Endothelial cell of umbilical vein (primary cell): Measurements from ENCODE around the gene SLC25A15. TPM values are rescaled to one million over a fixed set of nuclear protein-coding genes. Genes with fewer than 3 reads are reported as not detected.

ENCODE experiments used
- BruUV-seq: library from RNA; stranded (reverse); fragments of 400-500 nt; replicated peaks from 2 replicates; lab custom pipeline; 2021; lab: Mats Ljungman, UMichigan
- CTCF ChIA-PET: fragments of 300-600, 350-600 bp; sonication (Branson Sonifier 250); formaldehyde crosslinking; loops from one replicate; lab custom pipeline; 2021; ENCODE audit warnings: antibody characterized with exemption, inconsistent platforms; lab: Charles Lee
- POLR2A ChIA-PET: fragments of 300-600, 350-600 bp; sonication (Branson Sonifier 250); formaldehyde crosslinking; loops from one replicate; lab custom pipeline; 2021; ENCODE audit warnings: antibody characterized with exemption, inconsistent platforms; lab: Charles Lee
- DNase-seq: peaks from one replicate; pipeline ENCODE4 v3.0.0-alpha.2; 2011; ENCODE audit warnings: low read depth, low spot score
- FAIRE-seq: peaks from 2 replicates; lab custom pipeline; 2011; peaks lifted over from hg19 to GRCh38; lab: Jason Lieb, UNC
- H2AFZ ChIP-seq: 2 replicates; pipeline ENCODE4 v1.6.0; 2012; ENCODE audit warnings: low read depth, low read length, control low read depth, inconsistent platforms
- H3K27ac ChIP-seq: 2 replicates; pipeline ENCODE4 v1.5.1; 2011; ENCODE audit warnings: low read depth, mild to moderate bottlenecking, control low read depth, low read length, moderate library complexity; ENCODE audit not compliant: insufficient read depth
- H3K27me3 ChIP-seq, 2 experiments: 2 replicates each; pipeline versions ENCODE4 v1.6.0 to v1.6.1; 2011; ENCODE audit warnings: low read length in 2 of 2, mixed read lengths in 1 of 2; ENCODE audit not compliant: control insufficient read depth in 2 of 2, insufficient read depth in 2 of 2
- H3K36me3 ChIP-seq, 2 experiments: 2 replicates in 1 of 2; 3 replicates in 1 of 2; pipeline ENCODE4 v1.5.1; 2011; ENCODE audit warnings: low read length in 2 of 2, mild to moderate bottlenecking in 1 of 2, moderate library complexity in 1 of 2; ENCODE audit not compliant: control insufficient read depth in 2 of 2, insufficient read depth in 2 of 2; ENCODE audit errors: extremely low read depth in 1 of 2
- H3K4me1 ChIP-seq: 3 replicates; pipeline ENCODE4 v1.5.1; 2011; ENCODE audit warnings: mild to moderate bottlenecking, low read length; ENCODE audit not compliant: control insufficient read depth, insufficient read depth; ENCODE audit errors: extremely low read depth
- H3K4me2 ChIP-seq: 2 replicates; pipeline ENCODE4 v1.6.1; 2011; ENCODE audit warnings: low read length, control low read depth, mixed read lengths; ENCODE audit not compliant: insufficient read depth
- H3K4me3 ChIP-seq, 3 experiments: fragments of 200-600 bp in 1 of 3; sonication (generic), shearing (Covaris generic) in 1 of 3; replicated peaks in 1 of 3; 2 replicates each; pipeline ENCODE4 v1.5.1; 2011 to 2016; ENCODE audit warnings: control low read depth in 3 of 3, low read length in 3 of 3, mild to moderate bottlenecking in 2 of 3, inconsistent platforms in 1 of 3, low read depth in 1 of 3, moderate library complexity in 1 of 3; ENCODE audit not compliant: insufficient read depth in 1 of 3
- H3K79me2 ChIP-seq: 2 replicates; pipeline ENCODE4 v1.6.0; 2012; ENCODE audit warnings: low read length, inconsistent platforms; ENCODE audit not compliant: control insufficient read depth, insufficient read depth
- H3K9ac ChIP-seq: replicated peaks from 2 replicates; pipeline ENCODE3; 2011; ENCODE audit warnings: low read length, control low read depth; ENCODE audit not compliant: insufficient read depth; ENCODE audit errors: extremely low read depth
- H3K9me1 ChIP-seq: replicated peaks from 3 replicates; pipeline ENCODE4 v1.6.0; 2011; ENCODE audit warnings: mild to moderate bottlenecking, low read length; ENCODE audit not compliant: control insufficient read depth, insufficient read depth; ENCODE audit errors: extremely low read depth
- H3K9me3 ChIP-seq: replicated peaks from 2 replicates; pipeline ENCODE4 v1.5.1; 2012; ENCODE audit warnings: low read length, inconsistent platforms; ENCODE audit not compliant: control insufficient read depth, insufficient read depth
- H4K20me1 ChIP-seq: replicated peaks from 2 replicates; pipeline ENCODE3; 2011; ENCODE audit warnings: mild to moderate bottlenecking, low read length; ENCODE audit not compliant: control insufficient read depth, insufficient read depth; ENCODE audit errors: extremely low read depth
- EZH2 ChIP-seq: IDR thresholded peaks from 2 replicates; pipeline ENCODE4 v1.6.1; 2012; ENCODE audit warnings: borderline replicate concordance, low read depth, mild to moderate bottlenecking, moderate library complexity, low read length, inconsistent platforms; ENCODE audit not compliant: severe bottlenecking
- FOS ChIP-seq: IDR thresholded peaks from 2 replicates; pipeline ENCODE4 v1.6.1; 2011; ENCODE audit warnings: mild to moderate bottlenecking, low read length, moderate library complexity, borderline replicate concordance; ENCODE audit not compliant: insufficient read depth
- GATA2 ChIP-seq: IDR thresholded peaks from 2 replicates; pipeline ENCODE4 v1.7.0; 2011; ENCODE audit warnings: low read depth, mild to moderate bottlenecking, moderate library complexity, mixed read lengths, low read length; ENCODE audit not compliant: insufficient read length, insufficient read depth
- POLR2A ChIP-seq: IDR thresholded peaks from 2 replicates; pipeline ENCODE4 v1.6.1; 2012; ENCODE audit warnings: low read depth, mild to moderate bottlenecking, control low read depth, low read length
- POLR2AphosphoS5 ChIP-seq: IDR thresholded peaks from 2 replicates; pipeline ENCODE4 v1.6.1; 2012; ENCODE audit warnings: low read depth, mild to moderate bottlenecking, control low read depth, low read length, moderate library complexity; ENCODE audit not compliant: insufficient read depth
- dilution Hi-C: fragments of 300-500 bp; cut with MboI; formaldehyde crosslinking; loops from one replicate; pipeline ENCODE4 v1.15.0; 2019; ENCODE audit warnings: low sequenced_read_pairs; ENCODE audit not compliant: extremely low pct_ligation_motif_present
- intact Hi-C: fragments of 100-400 bp; cut with micrococcal nuclease; formaldehyde crosslinking; loops from one replicate; pipeline ENCODE4 v1.10.0; 2022
- polyA plus RNA-seq, 4 experiments: library from polyadenylated mRNA; depleted of rRNA in 3 of 4; stranded (reverse) in 3 of 4; unstranded in 1 of 4; fragments of >200 nt; gene quantifications; 2 replicates each; pipeline versions ENCODE4 v1.2.1 to v1.2.3, GENCODE V29; 2011 to 2012; ENCODE audit warnings: missing spikeins in 1 of 4
- total RNA-seq: library from RNA; stranded (reverse); gene quantifications from 2 replicates; pipeline ENCODE4 v1.2.3, GENCODE V29; 2021
- TF ChIP-seq, protein P1 (sequence below): IDR thresholded peaks from 2 replicates; pipeline ENCODE4 v1.6.1; 2011; ENCODE audit not compliant: insufficient read depth, insufficient read length
- TF ChIP-seq, protein P2 (sequence below), 2 donors: IDR thresholded peaks; 1 replicate in 1 of 2; 2 replicates in 1 of 2; pipeline ENCODE4 v1.5.1; 2011; ENCODE audit warnings: low read length in 2 of 2, mild to moderate bottlenecking in 2 of 2, moderate library complexity in 2 of 2, control low read depth in 1 of 2, inconsistent platforms in 1 of 2, low read depth in 1 of 2; ENCODE audit not compliant: insufficient read depth in 1 of 2; ENCODE audit errors: extremely low read depth in 1 of 2

SLC25A15 gene
- total and polyA plus RNA-seq, 2 donors (not counting 3 experiments of a cell fraction or from before 2014, with no cell fraction given), result 6.8 to 11.5 TPM

DNA sequence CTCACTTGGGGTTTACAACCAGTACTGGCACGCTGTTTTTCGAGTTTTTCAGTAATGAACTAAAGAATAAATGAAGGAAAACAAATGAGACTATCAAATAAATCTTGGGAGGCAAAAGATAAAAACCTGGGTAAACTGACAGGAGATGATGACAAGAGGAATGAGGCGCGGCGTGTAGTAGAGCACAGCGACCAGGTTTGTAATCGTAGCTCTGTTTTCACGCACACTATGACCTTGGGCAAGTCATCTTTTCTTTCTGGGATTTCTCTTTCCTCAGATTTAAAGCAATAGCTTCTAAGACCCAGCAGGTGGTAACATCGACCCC, 18.8 kb upstream of the SLC25A15 start:
- TSS peak; percentile 81 for BruUV-seq
- peak overlapping the region; percentile 87 for H3K4me2 ChIP-seq
- H3K79me2 ChIP-seq, result peaks cover 12% of the 10 kb centered on the region
- no peaks in the 10 kb centered on the region for H4K20me1 ChIP-seq
- no peak for DNase-seq
- TF ChIP-seq, protein P1, sequence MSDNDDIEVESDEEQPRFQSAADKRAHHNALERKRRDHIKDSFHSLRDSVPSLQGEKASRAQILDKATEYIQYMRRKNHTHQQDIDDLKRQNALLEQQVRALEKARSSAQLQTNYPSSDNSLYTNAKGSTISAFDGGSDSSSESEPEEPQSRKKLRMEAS, result no peak
- TF ChIP-seq POLR2A (no peak), POLR2AphosphoS5 (no peak), EZH2 (no peak), GATA2 (no peak)
- peak overlapping the region; percentile 71 to 91 (median 77) for H3K4me3 ChIP-seq
- ChIA-PET CTCF (no interaction called here), POLR2A (no interaction called here)
- no peaks in the 10 kb centered on the region for H3K9me1 ChIP-seq
- dilution Hi-C loops, result no loop called here
- peak overlapping the region; percentile 94 for H3K9ac ChIP-seq
- FAIRE-seq, result no peak
- intact Hi-C loops, result loop anchor here (10.0 kb wide), 5 partner anchors 294 to 1736 kb away; partner anchors contain the start of genes NHLRC3, PROSER1 and WBP4
- peak overlapping the region; percentile 75 for H3K27ac ChIP-seq
- H3K36me3 ChIP-seq, result no peaks in the 10 kb centered on the region
- H3K9me3 ChIP-seq, result no peaks in the 10 kb centered on the region
- peak overlapping the region; percentile 93 for H2AFZ ChIP-seq
- no peaks in the 10 kb centered on the region for H3K27me3 ChIP-seq
- peaks cover 6% of the 10 kb centered on the region for H3K4me1 ChIP-seq

DNA sequence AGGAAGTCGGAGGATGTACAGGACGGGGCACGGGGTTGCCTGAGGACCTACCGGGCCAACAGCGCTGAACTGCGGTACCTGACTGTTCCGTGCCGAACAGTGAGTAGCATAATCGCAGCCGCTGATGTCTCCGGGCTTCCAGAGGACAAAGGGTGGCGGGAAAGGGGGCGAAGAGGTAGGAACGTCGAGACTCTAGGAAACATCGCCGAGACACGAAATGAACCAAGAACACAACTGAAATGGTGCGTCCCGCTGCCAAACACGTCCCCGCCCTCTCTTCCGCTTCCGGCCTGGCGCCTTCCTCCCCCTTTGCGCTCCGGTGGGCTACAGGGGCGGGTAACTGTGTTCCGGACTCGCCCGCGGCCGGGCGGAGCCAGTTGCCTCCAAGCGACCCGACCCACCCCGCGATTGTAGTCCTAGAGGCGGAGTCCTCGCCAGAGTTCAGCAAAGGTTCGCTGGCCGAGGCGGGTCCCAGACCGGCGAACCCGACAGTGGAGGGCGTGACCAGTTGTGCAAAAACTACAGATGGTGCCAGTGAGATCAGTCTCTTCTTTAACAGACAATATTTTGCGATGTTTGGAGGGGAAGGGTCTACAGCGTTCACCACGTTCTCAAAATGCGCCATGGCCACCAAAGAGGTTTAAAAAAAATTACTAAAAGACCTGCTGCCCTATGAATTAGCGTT, 18.3 kb upstream of the SLC25A15 start, which contains the start of gene MRPS31:
Gene MRPS31, minus strand, starts transcription at position 257 of the 685 bp plus-strand sequence. Its CDS starts 54 bp downstream, at position 203.
- CTCF ChIA-PET, result no interaction called here
- no peaks in the 10 kb centered on the region for H4K20me1 ChIP-seq
- FAIRE-seq, result peak; percentile 88

More for the DNA sequence above, 18.3 kb upstream of the SLC25A15 start, which contains the start of gene MRPS31:
- peak within 1 kb of the TSS; percentile 71 to 91 (median 77) for H3K4me3 ChIP-seq
- no peaks in the 10 kb centered on the region for H3K9me3 ChIP-seq
- DNase-seq, result peak; percentile 93
- no peaks in the 10 kb centered on the region for H3K27me3 ChIP-seq
- no peaks in the 10 kb centered on the region for H3K36me3 ChIP-seq
- no TSS peak for BruUV-seq
- peak within 1 kb of the TSS; percentile 93 for H2AFZ ChIP-seq
- intact Hi-C loops, result loop anchor here (1.0 to 10.0 kb wide), 6 partner anchors 18 to 1736 kb away; partner anchors contain the start of genes NHLRC3, PROSER1, SLC25A15 and WBP4
- dilution Hi-C loops, result no loop called here
- H3K4me1 ChIP-seq, result peaks cover 6% of the 10 kb centered on the region
- peak within 1 kb of the TSS; percentile 75 for H3K27ac ChIP-seq
- peaks cover 12% of the 10 kb centered on the region for H3K79me2 ChIP-seq
- H3K4me2 ChIP-seq, result peak within 1 kb of the TSS; percentile 87
- TF ChIP-seq POLR2A (peak; percentile 88), POLR2AphosphoS5 (peak; percentile 94), FOS (no peak)
- TF ChIP-seq, protein P1, result no peak
- TF ChIP-seq, protein P2, sequence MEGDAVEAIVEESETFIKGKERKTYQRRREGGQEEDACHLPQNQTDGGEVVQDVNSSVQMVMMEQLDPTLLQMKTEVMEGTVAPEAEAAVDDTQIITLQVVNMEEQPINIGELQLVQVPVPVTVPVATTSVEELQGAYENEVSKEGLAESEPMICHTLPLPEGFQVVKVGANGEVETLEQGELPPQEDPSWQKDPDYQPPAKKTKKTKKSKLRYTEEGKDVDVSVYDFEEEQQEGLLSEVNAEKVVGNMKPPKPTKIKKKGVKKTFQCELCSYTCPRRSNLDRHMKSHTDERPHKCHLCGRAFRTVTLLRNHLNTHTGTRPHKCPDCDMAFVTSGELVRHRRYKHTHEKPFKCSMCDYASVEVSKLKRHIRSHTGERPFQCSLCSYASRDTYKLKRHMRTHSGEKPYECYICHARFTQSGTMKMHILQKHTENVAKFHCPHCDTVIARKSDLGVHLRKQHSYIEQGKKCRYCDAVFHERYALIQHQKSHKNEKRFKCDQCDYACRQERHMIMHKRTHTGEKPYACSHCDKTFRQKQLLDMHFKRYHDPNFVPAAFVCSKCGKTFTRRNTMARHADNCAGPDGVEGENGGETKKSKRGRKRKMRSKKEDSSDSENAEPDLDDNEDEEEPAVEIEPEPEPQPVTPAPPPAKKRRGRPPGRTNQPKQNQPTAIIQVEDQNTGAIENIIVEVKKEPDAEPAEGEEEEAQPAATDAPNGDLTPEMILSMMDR (IDR thresholded peaks at IDR 0.05; ENCODE audit: extremely low read depth in 1 of 2, insufficient read depth in 1 of 2, low read depth in 1 of 2, low read length in 2 of 2), result no peak
- POLR2A ChIA-PET, result no interaction called here
- H3K9ac ChIP-seq, result peak within 1 kb of the TSS; percentile 94
- H3K9me1 ChIP-seq, result no peaks in the 10 kb centered on the region
